AG09319 (cell line): ENCODE results near the gene MED27.

Experiments
- DNase-seq: peaks from one replicate; pipeline ENCODE4 v3.0.0-alpha.2; 2010; ENCODE audit warnings: low read depth; ENCODE audit errors: extremely low read depth
- CTCF ChIP-seq: IDR thresholded peaks from 2 replicates; pipeline ENCODE4 v1.5.1; 2011; ENCODE audit warnings: low read depth, mild to moderate bottlenecking, inconsistent platforms, low read length, moderate library complexity

Gene MED27

GRCh38 chr9:132003896-132004295 is 75.8 kb downstream of the MED27 start:
- no peak for DNase-seq
- TF ChIP-seq CTCF = no peak

- TF ChIP-seq CTCF = no peak
- DNase-seq = no peak
Observed at GRCh38 chr9:132003319-132003704, 76.4 kb downstream of the MED27 start.

GRCh38 chr9:132002643-132003318 is 76.9 kb downstream of the MED27 start:
- no peak for TF ChIP-seq CTCF
- DNase-seq = no peak

GRCh38 chr9:132001567-132001966 is 78.1 kb downstream of the MED27 start:
- no peak for DNase-seq
- TF ChIP-seq CTCF = no peak

GRCh38 chr9:132000659-132001058 is 79.0 kb downstream of the MED27 start:
- DNase-seq = no peak
- TF ChIP-seq CTCF = no peak

GRCh38 chr9:131999692-132000551 is 79.7 kb downstream of the MED27 start:
- TF ChIP-seq CTCF = no peak

GRCh38 chr9:131997779-131998178 is 81.9 kb downstream of the MED27 start:
- TF ChIP-seq CTCF = no peak
- DNase-seq = no peak

More at GRCh38 chr9:131999692-132000551, 79.7 kb downstream of the MED27 start:
- no peak for DNase-seq
